A549 (cell line): ENCODE measurements around the gene PARP15.

Source experiments
- HOXA7 ChIP-seq: fragments of 250-450 bp; sonication (Bioruptor Pico); IDR thresholded peaks from 2 replicates; pipeline ENCODE4 v1.5.0; 2020; ENCODE audit warnings: mild to moderate bottlenecking, moderate library complexity
- MAZ ChIP-seq: fragments of 150-350 bp; IDR thresholded peaks from 2 replicates; pipeline ENCODE4 v1.6.1; 2014; ENCODE audit warnings: antibody characterized with exemption, low read depth, low read length, borderline replicate concordance
- POLR2A ChIP-seq: IDR thresholded peaks from 2 replicates; pipeline ENCODE4 v1.6.1; 2012; ENCODE audit warnings: mild to moderate bottlenecking, low read length
- RNF2 ChIP-seq: fragments of 200-600 bp; sonication (generic); IDR thresholded peaks from 2 replicates; pipeline ENCODE4 v1.6.1; 2016; ENCODE audit warnings: low read depth, mild to moderate bottlenecking, antibody characterized with exemption, moderate library complexity, borderline replicate concordance
- TF ChIP-seq, protein P1 (sequence below): fragments of >200 bp; sonication (Bioruptor Twin); formaldehyde crosslinking; IDR thresholded peaks from 3 replicates; pipeline ENCODE4 v1.5.1; 2016
- TF ChIP-seq, protein P2 (sequence below): IDR thresholded peaks from 2 replicates; pipeline ENCODE4 v1.6.1; 2012; ENCODE audit warnings: low read depth, borderline replicate concordance
- TF ChIP-seq, protein P3 (sequence below): fragments of 200-600 bp; sonication (generic); IDR thresholded peaks from 2 replicates; pipeline ENCODE4 v1.6.1; 2016; ENCODE audit warnings: antibody characterized with exemption, mild to moderate bottlenecking, moderate library complexity
- TF ChIP-seq, protein P4 (sequence below): IDR thresholded peaks from 2 replicates; pipeline ENCODE4 v1.6.1; 2012

GRCh38 chr3:122572940-122573412, 4.5 kb upstream of the PARP15 start:
- TF ChIP-seq POLR2A (no peak), HOXA7 (no peak), MAZ (no peak), RNF2 (no peak)
- TF ChIP-seq, protein P1, sequence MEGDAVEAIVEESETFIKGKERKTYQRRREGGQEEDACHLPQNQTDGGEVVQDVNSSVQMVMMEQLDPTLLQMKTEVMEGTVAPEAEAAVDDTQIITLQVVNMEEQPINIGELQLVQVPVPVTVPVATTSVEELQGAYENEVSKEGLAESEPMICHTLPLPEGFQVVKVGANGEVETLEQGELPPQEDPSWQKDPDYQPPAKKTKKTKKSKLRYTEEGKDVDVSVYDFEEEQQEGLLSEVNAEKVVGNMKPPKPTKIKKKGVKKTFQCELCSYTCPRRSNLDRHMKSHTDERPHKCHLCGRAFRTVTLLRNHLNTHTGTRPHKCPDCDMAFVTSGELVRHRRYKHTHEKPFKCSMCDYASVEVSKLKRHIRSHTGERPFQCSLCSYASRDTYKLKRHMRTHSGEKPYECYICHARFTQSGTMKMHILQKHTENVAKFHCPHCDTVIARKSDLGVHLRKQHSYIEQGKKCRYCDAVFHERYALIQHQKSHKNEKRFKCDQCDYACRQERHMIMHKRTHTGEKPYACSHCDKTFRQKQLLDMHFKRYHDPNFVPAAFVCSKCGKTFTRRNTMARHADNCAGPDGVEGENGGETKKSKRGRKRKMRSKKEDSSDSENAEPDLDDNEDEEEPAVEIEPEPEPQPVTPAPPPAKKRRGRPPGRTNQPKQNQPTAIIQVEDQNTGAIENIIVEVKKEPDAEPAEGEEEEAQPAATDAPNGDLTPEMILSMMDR = no peak
- TF ChIP-seq, protein P2, sequence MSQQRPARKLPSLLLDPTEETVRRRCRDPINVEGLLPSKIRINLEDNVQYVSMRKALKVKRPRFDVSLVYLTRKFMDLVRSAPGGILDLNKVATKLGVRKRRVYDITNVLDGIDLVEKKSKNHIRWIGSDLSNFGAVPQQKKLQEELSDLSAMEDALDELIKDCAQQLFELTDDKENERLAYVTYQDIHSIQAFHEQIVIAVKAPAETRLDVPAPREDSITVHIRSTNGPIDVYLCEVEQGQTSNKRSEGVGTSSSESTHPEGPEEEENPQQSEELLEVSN = no peak
- TF ChIP-seq, protein P3, sequence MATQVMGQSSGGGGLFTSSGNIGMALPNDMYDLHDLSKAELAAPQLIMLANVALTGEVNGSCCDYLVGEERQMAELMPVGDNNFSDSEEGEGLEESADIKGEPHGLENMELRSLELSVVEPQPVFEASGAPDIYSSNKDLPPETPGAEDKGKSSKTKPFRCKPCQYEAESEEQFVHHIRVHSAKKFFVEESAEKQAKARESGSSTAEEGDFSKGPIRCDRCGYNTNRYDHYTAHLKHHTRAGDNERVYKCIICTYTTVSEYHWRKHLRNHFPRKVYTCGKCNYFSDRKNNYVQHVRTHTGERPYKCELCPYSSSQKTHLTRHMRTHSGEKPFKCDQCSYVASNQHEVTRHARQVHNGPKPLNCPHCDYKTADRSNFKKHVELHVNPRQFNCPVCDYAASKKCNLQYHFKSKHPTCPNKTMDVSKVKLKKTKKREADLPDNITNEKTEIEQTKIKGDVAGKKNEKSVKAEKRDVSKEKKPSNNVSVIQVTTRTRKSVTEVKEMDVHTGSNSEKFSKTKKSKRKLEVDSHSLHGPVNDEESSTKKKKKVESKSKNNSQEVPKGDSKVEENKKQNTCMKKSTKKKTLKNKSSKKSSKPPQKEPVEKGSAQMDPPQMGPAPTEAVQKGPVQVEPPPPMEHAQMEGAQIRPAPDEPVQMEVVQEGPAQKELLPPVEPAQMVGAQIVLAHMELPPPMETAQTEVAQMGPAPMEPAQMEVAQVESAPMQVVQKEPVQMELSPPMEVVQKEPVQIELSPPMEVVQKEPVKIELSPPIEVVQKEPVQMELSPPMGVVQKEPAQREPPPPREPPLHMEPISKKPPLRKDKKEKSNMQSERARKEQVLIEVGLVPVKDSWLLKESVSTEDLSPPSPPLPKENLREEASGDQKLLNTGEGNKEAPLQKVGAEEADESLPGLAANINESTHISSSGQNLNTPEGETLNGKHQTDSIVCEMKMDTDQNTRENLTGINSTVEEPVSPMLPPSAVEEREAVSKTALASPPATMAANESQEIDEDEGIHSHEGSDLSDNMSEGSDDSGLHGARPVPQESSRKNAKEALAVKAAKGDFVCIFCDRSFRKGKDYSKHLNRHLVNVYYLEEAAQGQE = no peak
- TF ChIP-seq, protein P4, sequence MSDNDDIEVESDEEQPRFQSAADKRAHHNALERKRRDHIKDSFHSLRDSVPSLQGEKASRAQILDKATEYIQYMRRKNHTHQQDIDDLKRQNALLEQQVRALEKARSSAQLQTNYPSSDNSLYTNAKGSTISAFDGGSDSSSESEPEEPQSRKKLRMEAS = no peak
